Neural cell (in vitro differentiated cells): ENCODE measurements around the gene TRAF3. TPM values are rescaled to one million over a fixed set of nuclear protein-coding genes. Genes with fewer than 3 reads are reported as not detected.

ENCODE experiments used
- H2AFZ ChIP-seq: fragments of 200-600, 300-800 bp; sonication (generic), shearing (Covaris generic); 2 replicates; pipeline ENCODE4 v1.6.0; 2014; ENCODE audit warnings: low read depth, mild to moderate bottlenecking, antibody characterized with exemption, low read length, moderate library complexity
- H3F3A ChIP-seq: fragments of 200-600 bp; shearing (Covaris generic); 2 replicates; pipeline ENCODE4 v1.6.1; 2016; ENCODE audit warnings: mild to moderate bottlenecking, moderate library complexity, mixed read lengths, antibody characterized with exemption, low read length; ENCODE audit not compliant: insufficient read depth, poor library complexity, severe bottlenecking
- H3K27ac ChIP-seq: fragments of 200-600, 300-800 bp; sonication (generic), shearing (Covaris generic); 2 replicates; pipeline ENCODE4 v1.5.1; 2014; ENCODE audit warnings: mild to moderate bottlenecking, low read length, moderate library complexity
- H3K27me3 ChIP-seq: fragments of 300-800, 200-600 bp; sonication (generic), shearing (Covaris generic); 2 replicates; pipeline ENCODE4 v1.6.0; 2014; ENCODE audit warnings: mild to moderate bottlenecking, low read depth, low read length, moderate library complexity; ENCODE audit not compliant: insufficient read depth
- H3K36me3 ChIP-seq: fragments of 300-800, 200-600 bp; sonication (generic), shearing (Covaris generic); 2 replicates; pipeline ENCODE4 v1.5.1; 2014; ENCODE audit warnings: mild to moderate bottlenecking, antibody characterized with exemption, low read length, moderate library complexity; ENCODE audit not compliant: insufficient read depth
- H3K4me2 ChIP-seq: fragments of 300-800, 200-600 bp; sonication (generic), shearing (Covaris generic); 2 replicates; pipeline ENCODE4 v1.6.0; 2014; ENCODE audit warnings: mild to moderate bottlenecking, low read length
- H3K4me3 ChIP-seq: fragments of 300-800, 200-600 bp; sonication (generic), shearing (Covaris generic); 2 replicates; pipeline ENCODE4 v1.5.1; 2014; ENCODE audit warnings: mild to moderate bottlenecking, low read length, moderate library complexity
- H3K79me2 ChIP-seq: fragments of 200-600 bp; shearing (Covaris generic); replicated peaks from 2 replicates; pipeline ENCODE4 v1.6.0; 2014; ENCODE audit warnings: mild to moderate bottlenecking, low read length, moderate library complexity; ENCODE audit not compliant: insufficient read depth
- H3K9ac ChIP-seq: fragments of 300-800, 200-600 bp; sonication (generic), shearing (Covaris generic); 2 replicates; pipeline ENCODE4 v1.6.1; 2016; ENCODE audit warnings: mild to moderate bottlenecking, low read length, mixed read lengths
- H3K9me2 ChIP-seq: fragments of 200-600 bp; shearing (Covaris generic); 2 replicates; pipeline ENCODE4 v1.6.1; 2016; ENCODE audit warnings: mild to moderate bottlenecking, low read length, mixed read lengths; ENCODE audit not compliant: insufficient read depth
- H3K9me3 ChIP-seq: fragments of 200-600, 300-800 bp; sonication (generic), shearing (Covaris generic); 2 replicates; pipeline ENCODE4 v1.6.1; 2016; ENCODE audit warnings: mild to moderate bottlenecking, mixed run types, low read length, moderate library complexity, mixed read lengths
- H4K20me1 ChIP-seq: fragments of 200-600 bp; shearing (Covaris generic); 2 replicates; pipeline ENCODE4 v1.6.1; 2016; ENCODE audit warnings: mild to moderate bottlenecking, mixed run types; ENCODE audit not compliant: insufficient read depth
- EP300 ChIP-seq: fragments of 450-650 bp; conservative IDR thresholded peaks from 2 replicates; pipeline ENCODE4 v1.6.1; 2014; ENCODE audit warnings: antibody characterized with exemption, mild to moderate bottlenecking, moderate library complexity; ENCODE audit not compliant: poor library complexity, severe bottlenecking
- EZH2 ChIP-seq: fragments of 200-600, 300-800 bp; shearing (Covaris generic), sonication (generic); IDR thresholded peaks from 2 replicates; pipeline ENCODE4 v1.6.1; 2014; ENCODE audit warnings: antibody characterized with exemption, low read length, borderline replicate concordance, mild to moderate bottlenecking; ENCODE audit not compliant: insufficient read depth, poor library complexity, severe bottlenecking
- MXI1 ChIP-seq: fragments of 450-650 bp; conservative IDR thresholded peaks from 2 replicates; pipeline ENCODE4 v1.6.1; 2014; ENCODE audit warnings: antibody characterized with exemption, mild to moderate bottlenecking; ENCODE audit not compliant: poor library complexity, severe bottlenecking
- POLR2AphosphoS5 ChIP-seq: IDR thresholded peaks from 2 replicates; pipeline ENCODE4 v1.6.1; 2012
- RAD21 ChIP-seq: fragments of 450-650 bp; conservative IDR thresholded peaks from 2 replicates; pipeline ENCODE4 v1.6.1; 2014; ENCODE audit warnings: antibody characterized with exemption, mild to moderate bottlenecking, moderate library complexity
- SMC3 ChIP-seq: fragments of 450-650 bp; conservative IDR thresholded peaks from 2 replicates; pipeline ENCODE4 v1.6.1; 2014; ENCODE audit warnings: antibody characterized with exemption, mild to moderate bottlenecking, moderate library complexity; ENCODE audit not compliant: poor library complexity
- TAF1 ChIP-seq: IDR thresholded peaks from 2 replicates; pipeline ENCODE4 v1.6.1; 2012; ENCODE audit warnings: low read depth
- polyA plus RNA-seq: library from polyadenylated mRNA; depleted of rRNA; stranded (reverse); fragments of >200 nt; gene quantifications from 2 replicates; pipeline ENCODE4 v1.2.3, GENCODE V29; 2014
- TF ChIP-seq, protein P1 (sequence below): fragments of 450-650 bp; IDR thresholded peaks from 2 replicates; pipeline ENCODE4 v1.5.1; 2014; ENCODE audit warnings: antibody characterized with exemption, mild to moderate bottlenecking, moderate library complexity; ENCODE audit not compliant: poor library complexity, severe bottlenecking
- TF ChIP-seq, protein P2 (sequence below): IDR thresholded peaks from 2 replicates; pipeline ENCODE4 v1.6.1; 2012; ENCODE audit warnings: borderline replicate concordance

The TRAF3 gene
- polyA plus RNA-seq, 1 donor from 2014 or later, result 13.3 TPM

DNA sequence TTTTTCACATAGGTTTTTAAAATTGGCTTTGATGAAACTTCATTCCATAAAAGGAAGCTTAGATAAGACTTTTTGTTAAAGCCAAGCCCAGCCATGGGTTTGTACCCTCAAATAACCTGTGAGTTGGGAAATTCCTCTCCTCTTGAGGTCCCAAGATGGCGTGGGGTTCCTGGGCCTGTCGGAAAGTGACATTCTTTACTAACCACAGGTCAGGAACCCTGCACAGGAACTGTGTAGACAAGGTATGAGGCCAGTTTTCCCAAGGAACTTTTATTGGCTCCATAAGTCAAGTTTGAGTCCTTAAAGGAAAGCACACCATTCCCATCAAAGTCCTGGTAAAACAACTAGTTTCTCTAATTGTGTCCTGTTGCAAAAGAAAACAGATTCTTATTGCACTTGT, 80.2 kb downstream of the TRAF3 start:
- Histone ChIP-seq H3F3A (no peaks in the 10 kb centered on the region), H3K36me3 (no peaks in the 10 kb centered on the region), H3K27me3 (no peaks in the 10 kb centered on the region), H2AFZ (no peak overlapping the region), H3K27ac (no peak overlapping the region), H3K9ac (no peak overlapping the region), H3K9me3 (peaks cover 4% of the 10 kb centered on the region), H3K79me2 (no peaks in the 10 kb centered on the region), H3K4me3 (no peak overlapping the region), H4K20me1 (no peaks in the 10 kb centered on the region), H3K9me2 (no peaks in the 10 kb centered on the region), H3K4me2 (no peak overlapping the region)
- TF ChIP-seq RAD21, result no peak

GRCh38 chr14:102859911-102860310, 82.7 kb downstream of the TRAF3 start:
- H2AFZ ChIP-seq, result no peak overlapping the region

More at GRCh38 chr14:102859911-102860310, 82.7 kb downstream of the TRAF3 start:
- TF ChIP-seq, protein P1, sequence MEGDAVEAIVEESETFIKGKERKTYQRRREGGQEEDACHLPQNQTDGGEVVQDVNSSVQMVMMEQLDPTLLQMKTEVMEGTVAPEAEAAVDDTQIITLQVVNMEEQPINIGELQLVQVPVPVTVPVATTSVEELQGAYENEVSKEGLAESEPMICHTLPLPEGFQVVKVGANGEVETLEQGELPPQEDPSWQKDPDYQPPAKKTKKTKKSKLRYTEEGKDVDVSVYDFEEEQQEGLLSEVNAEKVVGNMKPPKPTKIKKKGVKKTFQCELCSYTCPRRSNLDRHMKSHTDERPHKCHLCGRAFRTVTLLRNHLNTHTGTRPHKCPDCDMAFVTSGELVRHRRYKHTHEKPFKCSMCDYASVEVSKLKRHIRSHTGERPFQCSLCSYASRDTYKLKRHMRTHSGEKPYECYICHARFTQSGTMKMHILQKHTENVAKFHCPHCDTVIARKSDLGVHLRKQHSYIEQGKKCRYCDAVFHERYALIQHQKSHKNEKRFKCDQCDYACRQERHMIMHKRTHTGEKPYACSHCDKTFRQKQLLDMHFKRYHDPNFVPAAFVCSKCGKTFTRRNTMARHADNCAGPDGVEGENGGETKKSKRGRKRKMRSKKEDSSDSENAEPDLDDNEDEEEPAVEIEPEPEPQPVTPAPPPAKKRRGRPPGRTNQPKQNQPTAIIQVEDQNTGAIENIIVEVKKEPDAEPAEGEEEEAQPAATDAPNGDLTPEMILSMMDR, result no peak
- TF ChIP-seq RAD21 (no peak), TAF1 (no peak), SMC3 (no peak), EZH2 (no peak), POLR2AphosphoS5 (no peak), EP300 (no peak), MXI1 (no peak)
- TF ChIP-seq, protein P2, sequence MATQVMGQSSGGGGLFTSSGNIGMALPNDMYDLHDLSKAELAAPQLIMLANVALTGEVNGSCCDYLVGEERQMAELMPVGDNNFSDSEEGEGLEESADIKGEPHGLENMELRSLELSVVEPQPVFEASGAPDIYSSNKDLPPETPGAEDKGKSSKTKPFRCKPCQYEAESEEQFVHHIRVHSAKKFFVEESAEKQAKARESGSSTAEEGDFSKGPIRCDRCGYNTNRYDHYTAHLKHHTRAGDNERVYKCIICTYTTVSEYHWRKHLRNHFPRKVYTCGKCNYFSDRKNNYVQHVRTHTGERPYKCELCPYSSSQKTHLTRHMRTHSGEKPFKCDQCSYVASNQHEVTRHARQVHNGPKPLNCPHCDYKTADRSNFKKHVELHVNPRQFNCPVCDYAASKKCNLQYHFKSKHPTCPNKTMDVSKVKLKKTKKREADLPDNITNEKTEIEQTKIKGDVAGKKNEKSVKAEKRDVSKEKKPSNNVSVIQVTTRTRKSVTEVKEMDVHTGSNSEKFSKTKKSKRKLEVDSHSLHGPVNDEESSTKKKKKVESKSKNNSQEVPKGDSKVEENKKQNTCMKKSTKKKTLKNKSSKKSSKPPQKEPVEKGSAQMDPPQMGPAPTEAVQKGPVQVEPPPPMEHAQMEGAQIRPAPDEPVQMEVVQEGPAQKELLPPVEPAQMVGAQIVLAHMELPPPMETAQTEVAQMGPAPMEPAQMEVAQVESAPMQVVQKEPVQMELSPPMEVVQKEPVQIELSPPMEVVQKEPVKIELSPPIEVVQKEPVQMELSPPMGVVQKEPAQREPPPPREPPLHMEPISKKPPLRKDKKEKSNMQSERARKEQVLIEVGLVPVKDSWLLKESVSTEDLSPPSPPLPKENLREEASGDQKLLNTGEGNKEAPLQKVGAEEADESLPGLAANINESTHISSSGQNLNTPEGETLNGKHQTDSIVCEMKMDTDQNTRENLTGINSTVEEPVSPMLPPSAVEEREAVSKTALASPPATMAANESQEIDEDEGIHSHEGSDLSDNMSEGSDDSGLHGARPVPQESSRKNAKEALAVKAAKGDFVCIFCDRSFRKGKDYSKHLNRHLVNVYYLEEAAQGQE, result no peak
- Histone ChIP-seq H4K20me1 (no peaks in the 10 kb centered on the region), H3K4me3 (no peak overlapping the region), H3K9me2 (no peaks in the 10 kb centered on the region), H3K79me2 (no peaks in the 10 kb centered on the region), H3K4me2 (no peak overlapping the region), H3K27me3 (no peaks in the 10 kb centered on the region), H3F3A (no peaks in the 10 kb centered on the region), H3K9ac (no peak overlapping the region), H3K36me3 (no peaks in the 10 kb centered on the region), H3K9me3 (peaks cover 4% of the 10 kb centered on the region), H3K27ac (no peak overlapping the region)
